Thymus (tissue), 2 donors: Measurements from ENCODE around the gene SLC28A2. TPM values are rescaled to one million over a fixed set of nuclear protein-coding genes. Genes with fewer than 3 reads are reported as not detected.

ENCODE experiments used
- polyA plus RNA-seq: library from polyadenylated mRNA; stranded (reverse); fragments of 200-250 nt; gene quantifications from one replicate; pipeline ENCODE4 v1.2.3, GENCODE V29; 2013
- total RNA-seq: library from RNA; stranded (reverse); fragments of 120-200 nt; gene quantifications from one replicate; pipeline ENCODE4 v1.2.4, GENCODE V29; 2013
- donor health status: healthy.

The SLC28A2 gene
- total and polyA plus RNA-seq, 2 donors, result 0.02 TPM; not detected in 1

Other genes with a start within 250 kb of the SLC28A2 start
- gene SORD, start 229.0 kb upstream of the SLC28A2 start, total RNA-seq, result 17.2 TPM
- 4.3 TPM for gene SORD, start 229.0 kb upstream of the SLC28A2 start, polyA plus RNA-seq
- 0.05 TPM for gene DUOX2, start 138.1 kb upstream of the SLC28A2 start, total RNA-seq
- gene DUOX2, start 138.1 kb upstream of the SLC28A2 start, polyA plus RNA-seq, result 0.37 TPM
- 0.05 TPM for gene DUOXA2, start 137.9 kb upstream of the SLC28A2 start, total RNA-seq
- 0.23 TPM for gene DUOXA2, start 137.9 kb upstream of the SLC28A2 start, polyA plus RNA-seq
- gene DUOXA1, start 122.4 kb upstream of the SLC28A2 start, total RNA-seq, result 0.24 TPM
- gene DUOXA1, start 122.4 kb upstream of the SLC28A2 start, polyA plus RNA-seq, result 4.8 TPM
- 0.61 TPM for gene DUOX1, start 122.2 kb upstream of the SLC28A2 start, total RNA-seq
- gene DUOX1, start 122.2 kb upstream of the SLC28A2 start, polyA plus RNA-seq, result 4.3 TPM
- 2.7 TPM for gene SHF, start 64.3 kb upstream of the SLC28A2 start, total RNA-seq
- gene SHF, start 64.3 kb upstream of the SLC28A2 start, polyA plus RNA-seq, result 5.7 TPM
- 40.2 TPM for gene GATM, start 126.3 kb downstream of the SLC28A2 start, total RNA-seq
- gene GATM, start 126.3 kb downstream of the SLC28A2 start, polyA plus RNA-seq, result 19.3 TPM